ENCODE measurements around the gene FILIP1L.

FILIP1L gene

GRCh38 chr3:100127792-100128191 is 13.5 kb upstream of the FILIP1L start:
- no peaks in the 10 kb centered on the region for H3K9me3 ChIP-seq (ENCODE audit: control insufficient read depth, low read length)
- H3K27me3 ChIP-seq (replicated peaks; ENCODE audit: control insufficient read depth, insufficient read depth, low read length, poor library complexity, severe bottlenecking): no peaks in the 10 kb centered on the region
- H3K4me1 ChIP-seq (ENCODE audit: control insufficient read depth, insufficient read depth, low read length, poor library complexity, severe bottlenecking): no peaks in the 10 kb centered on the region
- no peak overlapping the region for H3K27ac ChIP-seq (ENCODE audit: insufficient read depth, low read length, poor library complexity, severe bottlenecking)
- H3K36me3 ChIP-seq (ENCODE audit: control insufficient read depth, insufficient read depth, low read length): no peaks in the 10 kb centered on the region
- DNase-seq: no peak
- H3K4me3 ChIP-seq (ENCODE audit: insufficient read depth, low read depth, low read length, poor library complexity, severe bottlenecking): no peak overlapping the region

GRCh38 chr3:100125161-100125938 is 11.0 kb upstream of the FILIP1L start:
- Histone ChIP-seq H3K4me3 (ENCODE audit: insufficient read depth, low read depth, low read length, poor library complexity, severe bottlenecking) (no peak overlapping the region), H3K27me3 (replicated peaks; ENCODE audit: control insufficient read depth, insufficient read depth, low read length, poor library complexity, severe bottlenecking) (no peaks in the 10 kb centered on the region), H3K36me3 (ENCODE audit: control insufficient read depth, insufficient read depth, low read length) (no peaks in the 10 kb centered on the region), H3K4me1 (ENCODE audit: control insufficient read depth, insufficient read depth, low read length, poor library complexity, severe bottlenecking) (no peaks in the 10 kb centered on the region), H3K27ac (ENCODE audit: insufficient read depth, low read length, poor library complexity, severe bottlenecking) (no peak overlapping the region), H3K9me3 (ENCODE audit: control insufficient read depth, low read length) (no peaks in the 10 kb centered on the region)
- no peak for DNase-seq

- H3K4me3 ChIP-seq (ENCODE audit: insufficient read depth, low read depth, low read length, poor library complexity, severe bottlenecking): no peak overlapping the region
- no peaks in the 10 kb centered on the region for H3K9me3 ChIP-seq (ENCODE audit: control insufficient read depth, low read length)
- no peaks in the 10 kb centered on the region for H3K27me3 ChIP-seq (replicated peaks; ENCODE audit: control insufficient read depth, insufficient read depth, low read length, poor library complexity, severe bottlenecking)
- H3K4me1 ChIP-seq (ENCODE audit: control insufficient read depth, insufficient read depth, low read length, poor library complexity, severe bottlenecking): no peaks in the 10 kb centered on the region
- no peak overlapping the region for H3K27ac ChIP-seq (ENCODE audit: insufficient read depth, low read length, poor library complexity, severe bottlenecking)
- no peaks in the 10 kb centered on the region for H3K36me3 ChIP-seq (ENCODE audit: control insufficient read depth, insufficient read depth, low read length)
- DNase-seq: no peak
These were observed 10.0 kb upstream of the FILIP1L start for GRCh38 chr3:100124201-100124761.

- Histone ChIP-seq H3K27ac (ENCODE audit: insufficient read depth, low read length, poor library complexity, severe bottlenecking) (no peak overlapping the region), H3K4me1 (ENCODE audit: control insufficient read depth, insufficient read depth, low read length, poor library complexity, severe bottlenecking) (no peaks in the 10 kb centered on the region), H3K9me3 (ENCODE audit: control insufficient read depth, low read length) (no peaks in the 10 kb centered on the region), H3K4me3 (ENCODE audit: insufficient read depth, low read depth, low read length, poor library complexity, severe bottlenecking) (no peak overlapping the region), H3K27me3 (replicated peaks; ENCODE audit: control insufficient read depth, insufficient read depth, low read length, poor library complexity, severe bottlenecking) (no peaks in the 10 kb centered on the region), H3K36me3 (ENCODE audit: control insufficient read depth, insufficient read depth, low read length) (no peaks in the 10 kb centered on the region)
- DNase-seq: no peak
These were observed 8.8 kb upstream of the FILIP1L start for GRCh38 chr3:100123112-100123511.

- Histone ChIP-seq H3K9me3 (ENCODE audit: control insufficient read depth, low read length) (no peaks in the 10 kb centered on the region), H3K27ac (ENCODE audit: insufficient read depth, low read length, poor library complexity, severe bottlenecking) (no peak overlapping the region), H3K36me3 (ENCODE audit: control insufficient read depth, insufficient read depth, low read length) (no peaks in the 10 kb centered on the region), H3K4me1 (ENCODE audit: control insufficient read depth, insufficient read depth, low read length, poor library complexity, severe bottlenecking) (no peaks in the 10 kb centered on the region), H3K27me3 (replicated peaks; ENCODE audit: control insufficient read depth, insufficient read depth, low read length, poor library complexity, severe bottlenecking) (no peaks in the 10 kb centered on the region), H3K4me3 (ENCODE audit: insufficient read depth, low read depth, low read length, poor library complexity, severe bottlenecking) (no peak overlapping the region)
- DNase-seq: no peak
These were observed 8.0 kb upstream of the FILIP1L start for GRCh38 chr3:100122321-100122720.

GRCh38 chr3:100120693-100121092 is 6.4 kb upstream of the FILIP1L start:
- H3K4me3 ChIP-seq (ENCODE audit: insufficient read depth, low read depth, low read length, poor library complexity, severe bottlenecking): no peak overlapping the region
- H3K27ac ChIP-seq (ENCODE audit: insufficient read depth, low read length, poor library complexity, severe bottlenecking): no peak overlapping the region
- no peaks in the 10 kb centered on the region for H3K9me3 ChIP-seq (ENCODE audit: control insufficient read depth, low read length)
- H3K4me1 ChIP-seq (ENCODE audit: control insufficient read depth, insufficient read depth, low read length, poor library complexity, severe bottlenecking): no peaks in the 10 kb centered on the region
- DNase-seq: no peak
- no peaks in the 10 kb centered on the region for H3K36me3 ChIP-seq (ENCODE audit: control insufficient read depth, insufficient read depth, low read length)
- no peaks in the 10 kb centered on the region for H3K27me3 ChIP-seq (replicated peaks; ENCODE audit: control insufficient read depth, insufficient read depth, low read length, poor library complexity, severe bottlenecking)

GRCh38 chr3:100120012-100120411 is 5.7 kb upstream of the FILIP1L start:
- DNase-seq: no peak
- H3K36me3 ChIP-seq (ENCODE audit: control insufficient read depth, insufficient read depth, low read length): no peaks in the 10 kb centered on the region
- no peaks in the 10 kb centered on the region for H3K4me1 ChIP-seq (ENCODE audit: control insufficient read depth, insufficient read depth, low read length, poor library complexity, severe bottlenecking)
- no peak overlapping the region for H3K4me3 ChIP-seq (ENCODE audit: insufficient read depth, low read depth, low read length, poor library complexity, severe bottlenecking)
- no peaks in the 10 kb centered on the region for H3K27me3 ChIP-seq (replicated peaks; ENCODE audit: control insufficient read depth, insufficient read depth, low read length, poor library complexity, severe bottlenecking)
- H3K9me3 ChIP-seq (ENCODE audit: control insufficient read depth, low read length): no peaks in the 10 kb centered on the region
- no peak overlapping the region for H3K27ac ChIP-seq (ENCODE audit: insufficient read depth, low read length, poor library complexity, severe bottlenecking)

- H3K27ac ChIP-seq (ENCODE audit: insufficient read depth, low read length, poor library complexity, severe bottlenecking): no peak overlapping the region
- no peak overlapping the region for H3K4me3 ChIP-seq (ENCODE audit: insufficient read depth, low read depth, low read length, poor library complexity, severe bottlenecking)
- H3K9me3 ChIP-seq (ENCODE audit: control insufficient read depth, low read length): no peaks in the 10 kb centered on the region
- no peaks in the 10 kb centered on the region for H3K36me3 ChIP-seq (ENCODE audit: control insufficient read depth, insufficient read depth, low read length)
- no peaks in the 10 kb centered on the region for H3K27me3 ChIP-seq (replicated peaks; ENCODE audit: control insufficient read depth, insufficient read depth, low read length, poor library complexity, severe bottlenecking)
- no peak for DNase-seq
- no peaks in the 10 kb centered on the region for H3K4me1 ChIP-seq (ENCODE audit: control insufficient read depth, insufficient read depth, low read length, poor library complexity, severe bottlenecking)
These were observed 2.8 kb upstream of the FILIP1L start for GRCh38 chr3:100117093-100117492.

- no peak for DNase-seq
- Histone ChIP-seq H3K4me3 (ENCODE audit: insufficient read depth, low read depth, low read length, poor library complexity, severe bottlenecking) (no peak overlapping the region), H3K27ac (ENCODE audit: insufficient read depth, low read length, poor library complexity, severe bottlenecking) (no peak overlapping the region), H3K27me3 (replicated peaks; ENCODE audit: control insufficient read depth, insufficient read depth, low read length, poor library complexity, severe bottlenecking) (no peaks in the 10 kb centered on the region), H3K36me3 (ENCODE audit: control insufficient read depth, insufficient read depth, low read length) (no peaks in the 10 kb centered on the region), H3K4me1 (ENCODE audit: control insufficient read depth, insufficient read depth, low read length, poor library complexity, severe bottlenecking) (no peaks in the 10 kb centered on the region), H3K9me3 (ENCODE audit: control insufficient read depth, low read length) (no peaks in the 10 kb centered on the region)
These were observed 433 bp downstream of the FILIP1L start for GRCh38 chr3:100113723-100114412.

- Histone ChIP-seq H3K27me3 (replicated peaks; ENCODE audit: control insufficient read depth, insufficient read depth, low read length, poor library complexity, severe bottlenecking) (no peaks in the 10 kb centered on the region), H3K36me3 (ENCODE audit: control insufficient read depth, insufficient read depth, low read length) (no peaks in the 10 kb centered on the region), H3K4me1 (ENCODE audit: control insufficient read depth, insufficient read depth, low read length, poor library complexity, severe bottlenecking) (no peaks in the 10 kb centered on the region), H3K4me3 (ENCODE audit: insufficient read depth, low read depth, low read length, poor library complexity, severe bottlenecking) (no peak overlapping the region), H3K27ac (ENCODE audit: insufficient read depth, low read length, poor library complexity, severe bottlenecking) (no peak overlapping the region), H3K9me3 (ENCODE audit: control insufficient read depth, low read length) (no peaks in the 10 kb centered on the region)
- no peak for DNase-seq
These were observed 2.6 kb downstream of the FILIP1L start for GRCh38 chr3:100111728-100112127.
